K562 (cell line): Measurements from ENCODE around the gene CACNG8. TPM values are rescaled to one million over a fixed set of nuclear protein-coding genes. Genes with fewer than 3 reads are reported as not detected.

Source experiments
- BCOR ChIP-seq: fragments of 450-650 bp; IDR thresholded peaks from 2 replicates; pipeline ENCODE4 v1.6.1; 2016
- BRF1 ChIP-seq: IDR thresholded peaks from 3 replicates; pipeline ENCODE4 v1.6.1; 2011; ENCODE audit warnings: borderline replicate concordance, mild to moderate bottlenecking; ENCODE audit not compliant: insufficient read length; ENCODE audit errors: extremely low read depth
- ZNF253 ChIP-seq: fragments of 250-450 bp; sonication (Bioruptor Pico); conservative IDR thresholded peaks from 2 replicates; pipeline ENCODE4 v1.6.1; 2021; ENCODE audit warnings: mild to moderate bottlenecking
- polyA plus RNA-seq, 8 experiments: library from polyadenylated mRNA; depleted of rRNA in 4 of 8; stranded (reverse) in 5 of 8; unstranded in 3 of 8; fragments of >200 nt; fragmentation: Nextera tagmentation in 2 of 8; fragmentation: Illumina TruSeq in 1 of 8; extraction: Ambion mirVana in 2 of 8; extraction: Trizol in 1 of 8; gene quantifications; 2 replicates each; pipeline versions ENCODE4 v1.2.1 to v1.2.3, GENCODE V29; 2011 to 2014; ENCODE audit warnings: inconsistent platforms in 1 of 8, missing spikeins in 1 of 8
- total RNA-seq, 7 experiments: library from RNA; depleted of rRNA in 6 of 7; stranded (reverse); fragments of >200 nt in 6 of 7; fragmentation: Illumina TruSeq in 2 of 7; extraction: Trizol in 2 of 7; gene quantifications; 2 replicates each; pipeline versions ENCODE4 v1.2.1 to v1.2.3, GENCODE V29; 2011 to 2021; ENCODE audit warnings: low replicate concordance in 1 of 7
- TF ChIP-seq, protein P1 (sequence below): fragments of 200-600 bp; sonication (generic); IDR thresholded peaks from one replicate; pipeline ENCODE4 v1.6.1; 2012; ENCODE audit warnings: mild to moderate bottlenecking, low read depth, low read length, inconsistent platforms
- TF ChIP-seq, protein P2 (sequence below): fragments of 250-450 bp; sonication (Bioruptor Pico); IDR thresholded peaks from 2 replicates; pipeline ENCODE4 v1.5.0; 2021; ENCODE audit warnings: mild to moderate bottlenecking, moderate library complexity
- TF ChIP-seq, protein P3 (sequence below): fragments of 250-450 bp; sonication (Bioruptor Pico); IDR thresholded peaks from 2 replicates; pipeline ENCODE4 v1.8.0; 2022; ENCODE audit warnings: moderate library complexity, mild to moderate bottlenecking, inconsistent platforms
- TF ChIP-seq, protein P4 (sequence below), 2 experiments: IDR thresholded peaks; 2 replicates each; pipeline ENCODE4 v1.6.1; 2012; ENCODE audit warnings: improper control_type of control experiment in 2 of 2, low read depth in 2 of 2, low read length in 2 of 2, borderline replicate concordance in 1 of 2

The CACNG8 gene
- total and polyA plus RNA-seq, 9 of the 15 experiments (the other 6 are each of a cell fraction or from before 2014, with no cell fraction given), result 0.02 to 0.05 TPM; not detected in 7

DNA sequence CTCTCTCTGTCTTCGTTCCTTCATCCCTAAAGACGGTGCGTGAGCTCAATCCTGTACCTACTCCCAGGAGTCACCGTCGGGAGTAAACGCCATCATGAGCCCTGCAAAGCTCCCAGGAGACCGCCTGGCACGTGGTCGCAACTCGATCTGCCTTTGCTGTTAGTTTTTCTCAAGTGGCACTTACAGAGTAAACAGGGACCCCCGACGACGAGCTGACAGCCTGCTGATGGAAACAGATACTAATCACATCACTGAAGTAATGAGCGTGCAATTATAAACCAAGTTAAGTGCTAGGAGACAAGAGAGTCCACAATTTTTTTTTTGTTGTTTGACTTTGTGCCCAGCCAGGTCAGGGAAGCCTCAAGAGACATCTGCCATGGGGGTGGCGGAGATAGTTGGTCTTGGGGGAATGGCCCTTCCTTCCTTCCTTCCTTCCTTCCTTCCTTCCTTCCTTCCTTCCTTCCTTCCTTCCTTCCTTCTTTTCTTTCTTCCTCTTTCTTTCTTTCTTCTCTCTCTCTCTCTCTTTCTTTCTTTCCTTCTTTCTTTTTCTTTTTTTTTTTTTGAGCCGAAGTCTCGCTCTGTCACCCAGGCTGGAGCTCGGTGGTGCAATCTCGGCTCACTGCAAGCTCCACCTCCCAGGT lies 52.3 kb downstream of the CACNG8 start (continued):
- TF ChIP-seq, protein P1, sequence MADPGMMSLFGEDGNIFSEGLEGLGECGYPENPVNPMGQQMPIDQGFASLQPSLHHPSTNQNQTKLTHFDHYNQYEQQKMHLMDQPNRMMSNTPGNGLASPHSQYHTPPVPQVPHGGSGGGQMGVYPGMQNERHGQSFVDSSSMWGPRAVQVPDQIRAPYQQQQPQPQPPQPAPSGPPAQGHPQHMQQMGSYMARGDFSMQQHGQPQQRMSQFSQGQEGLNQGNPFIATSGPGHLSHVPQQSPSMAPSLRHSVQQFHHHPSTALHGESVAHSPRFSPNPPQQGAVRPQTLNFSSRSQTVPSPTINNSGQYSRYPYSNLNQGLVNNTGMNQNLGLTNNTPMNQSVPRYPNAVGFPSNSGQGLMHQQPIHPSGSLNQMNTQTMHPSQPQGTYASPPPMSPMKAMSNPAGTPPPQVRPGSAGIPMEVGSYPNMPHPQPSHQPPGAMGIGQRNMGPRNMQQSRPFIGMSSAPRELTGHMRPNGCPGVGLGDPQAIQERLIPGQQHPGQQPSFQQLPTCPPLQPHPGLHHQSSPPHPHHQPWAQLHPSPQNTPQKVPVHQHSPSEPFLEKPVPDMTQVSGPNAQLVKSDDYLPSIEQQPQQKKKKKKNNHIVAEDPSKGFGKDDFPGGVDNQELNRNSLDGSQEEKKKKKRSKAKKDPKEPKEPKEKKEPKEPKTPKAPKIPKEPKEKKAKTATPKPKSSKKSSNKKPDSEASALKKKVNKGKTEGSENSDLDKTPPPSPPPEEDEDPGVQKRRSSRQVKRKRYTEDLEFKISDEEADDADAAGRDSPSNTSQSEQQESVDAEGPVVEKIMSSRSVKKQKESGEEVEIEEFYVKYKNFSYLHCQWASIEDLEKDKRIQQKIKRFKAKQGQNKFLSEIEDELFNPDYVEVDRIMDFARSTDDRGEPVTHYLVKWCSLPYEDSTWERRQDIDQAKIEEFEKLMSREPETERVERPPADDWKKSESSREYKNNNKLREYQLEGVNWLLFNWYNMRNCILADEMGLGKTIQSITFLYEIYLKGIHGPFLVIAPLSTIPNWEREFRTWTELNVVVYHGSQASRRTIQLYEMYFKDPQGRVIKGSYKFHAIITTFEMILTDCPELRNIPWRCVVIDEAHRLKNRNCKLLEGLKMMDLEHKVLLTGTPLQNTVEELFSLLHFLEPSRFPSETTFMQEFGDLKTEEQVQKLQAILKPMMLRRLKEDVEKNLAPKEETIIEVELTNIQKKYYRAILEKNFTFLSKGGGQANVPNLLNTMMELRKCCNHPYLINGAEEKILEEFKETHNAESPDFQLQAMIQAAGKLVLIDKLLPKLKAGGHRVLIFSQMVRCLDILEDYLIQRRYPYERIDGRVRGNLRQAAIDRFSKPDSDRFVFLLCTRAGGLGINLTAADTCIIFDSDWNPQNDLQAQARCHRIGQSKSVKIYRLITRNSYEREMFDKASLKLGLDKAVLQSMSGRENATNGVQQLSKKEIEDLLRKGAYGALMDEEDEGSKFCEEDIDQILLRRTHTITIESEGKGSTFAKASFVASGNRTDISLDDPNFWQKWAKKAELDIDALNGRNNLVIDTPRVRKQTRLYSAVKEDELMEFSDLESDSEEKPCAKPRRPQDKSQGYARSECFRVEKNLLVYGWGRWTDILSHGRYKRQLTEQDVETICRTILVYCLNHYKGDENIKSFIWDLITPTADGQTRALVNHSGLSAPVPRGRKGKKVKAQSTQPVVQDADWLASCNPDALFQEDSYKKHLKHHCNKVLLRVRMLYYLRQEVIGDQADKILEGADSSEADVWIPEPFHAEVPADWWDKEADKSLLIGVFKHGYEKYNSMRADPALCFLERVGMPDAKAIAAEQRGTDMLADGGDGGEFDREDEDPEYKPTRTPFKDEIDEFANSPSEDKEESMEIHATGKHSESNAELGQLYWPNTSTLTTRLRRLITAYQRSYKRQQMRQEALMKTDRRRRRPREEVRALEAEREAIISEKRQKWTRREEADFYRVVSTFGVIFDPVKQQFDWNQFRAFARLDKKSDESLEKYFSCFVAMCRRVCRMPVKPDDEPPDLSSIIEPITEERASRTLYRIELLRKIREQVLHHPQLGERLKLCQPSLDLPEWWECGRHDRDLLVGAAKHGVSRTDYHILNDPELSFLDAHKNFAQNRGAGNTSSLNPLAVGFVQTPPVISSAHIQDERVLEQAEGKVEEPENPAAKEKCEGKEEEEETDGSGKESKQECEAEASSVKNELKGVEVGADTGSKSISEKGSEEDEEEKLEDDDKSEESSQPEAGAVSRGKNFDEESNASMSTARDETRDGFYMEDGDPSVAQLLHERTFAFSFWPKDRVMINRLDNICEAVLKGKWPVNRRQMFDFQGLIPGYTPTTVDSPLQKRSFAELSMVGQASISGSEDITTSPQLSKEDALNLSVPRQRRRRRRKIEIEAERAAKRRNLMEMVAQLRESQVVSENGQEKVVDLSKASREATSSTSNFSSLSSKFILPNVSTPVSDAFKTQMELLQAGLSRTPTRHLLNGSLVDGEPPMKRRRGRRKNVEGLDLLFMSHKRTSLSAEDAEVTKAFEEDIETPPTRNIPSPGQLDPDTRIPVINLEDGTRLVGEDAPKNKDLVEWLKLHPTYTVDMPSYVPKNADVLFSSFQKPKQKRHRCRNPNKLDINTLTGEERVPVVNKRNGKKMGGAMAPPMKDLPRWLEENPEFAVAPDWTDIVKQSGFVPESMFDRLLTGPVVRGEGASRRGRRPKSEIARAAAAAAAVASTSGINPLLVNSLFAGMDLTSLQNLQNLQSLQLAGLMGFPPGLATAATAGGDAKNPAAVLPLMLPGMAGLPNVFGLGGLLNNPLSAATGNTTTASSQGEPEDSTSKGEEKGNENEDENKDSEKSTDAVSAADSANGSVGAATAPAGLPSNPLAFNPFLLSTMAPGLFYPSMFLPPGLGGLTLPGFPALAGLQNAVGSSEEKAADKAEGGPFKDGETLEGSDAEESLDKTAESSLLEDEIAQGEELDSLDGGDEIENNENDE, result no peak
- no peak for TF ChIP-seq BCOR
- TF ChIP-seq BRF1, result no peak
- no peak for TF ChIP-seq ZNF253 (CRISPR knock-in tag)
- TF ChIP-seq, protein P2, sequence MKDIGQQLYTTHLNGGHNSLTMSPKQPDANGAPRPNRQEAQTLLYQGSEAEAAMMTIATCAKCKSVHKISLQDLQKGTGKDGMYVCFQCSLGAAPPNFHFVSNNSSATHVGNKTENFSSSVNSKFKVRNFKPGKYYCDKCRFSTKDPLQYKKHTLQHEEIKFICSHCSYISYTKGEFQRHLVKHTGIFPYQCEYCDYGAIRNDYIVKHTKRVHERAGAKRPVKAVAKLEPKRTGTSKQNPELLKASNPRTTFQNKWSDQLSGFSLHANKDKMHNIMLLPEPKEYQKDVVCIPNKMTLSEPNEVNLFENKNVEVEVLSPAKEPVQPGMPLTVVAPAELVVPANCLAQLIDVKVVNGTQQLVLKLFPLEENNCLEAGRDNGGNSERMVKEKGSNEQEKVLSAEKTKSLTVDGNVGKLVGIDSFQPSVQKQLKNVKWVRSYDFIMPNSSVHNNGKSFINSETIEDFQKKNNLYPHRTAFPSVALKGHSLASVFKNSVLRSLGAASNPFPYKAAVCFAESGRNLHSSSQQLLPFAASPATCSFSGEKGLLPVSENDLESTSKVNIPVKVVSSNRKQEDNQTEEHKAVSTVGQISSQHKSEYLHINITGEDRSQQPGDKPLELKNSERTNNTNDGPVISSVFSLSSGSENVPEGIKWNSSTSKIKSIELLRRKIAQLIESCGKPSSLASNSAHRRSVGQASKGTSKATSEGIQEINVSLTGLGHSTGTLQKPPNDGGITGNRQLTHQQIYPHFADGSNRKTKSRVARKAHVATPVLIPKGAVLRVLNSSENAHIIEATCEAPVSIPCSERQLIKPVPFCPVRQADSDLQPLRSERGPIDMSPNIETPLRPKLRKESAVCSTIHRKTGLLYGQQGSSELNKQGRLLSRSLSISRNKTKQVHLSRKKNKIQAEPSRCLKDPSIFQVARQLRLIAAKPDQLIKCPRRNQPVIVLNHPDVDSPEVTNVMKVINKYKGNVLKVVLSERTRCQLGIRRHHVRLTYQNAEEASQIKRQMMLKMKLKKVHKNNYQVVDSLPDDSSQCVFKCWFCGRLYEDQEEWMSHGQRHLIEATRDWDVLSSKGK (CRISPR knock-in tag), result no peak
- TF ChIP-seq, protein P3, sequence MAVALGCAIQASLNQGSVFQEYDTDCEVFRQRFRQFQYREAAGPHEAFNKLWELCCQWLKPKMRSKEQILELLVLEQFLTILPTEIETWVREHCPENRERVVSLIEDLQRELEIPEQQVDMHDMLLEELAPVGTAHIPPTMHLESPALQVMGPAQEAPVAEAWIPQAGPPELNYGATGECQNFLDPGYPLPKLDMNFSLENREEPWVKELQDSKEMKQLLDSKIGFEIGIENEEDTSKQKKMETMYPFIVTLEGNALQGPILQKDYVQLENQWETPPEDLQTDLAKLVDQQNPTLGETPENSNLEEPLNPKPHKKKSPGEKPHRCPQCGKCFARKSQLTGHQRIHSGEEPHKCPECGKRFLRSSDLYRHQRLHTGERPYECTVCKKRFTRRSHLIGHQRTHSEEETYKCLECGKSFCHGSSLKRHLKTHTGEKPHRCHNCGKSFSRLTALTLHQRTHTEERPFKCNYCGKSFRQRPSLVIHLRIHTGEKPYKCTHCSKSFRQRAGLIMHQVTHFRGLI (CRISPR knock-in tag), result no peak
- TF ChIP-seq, protein P4, sequence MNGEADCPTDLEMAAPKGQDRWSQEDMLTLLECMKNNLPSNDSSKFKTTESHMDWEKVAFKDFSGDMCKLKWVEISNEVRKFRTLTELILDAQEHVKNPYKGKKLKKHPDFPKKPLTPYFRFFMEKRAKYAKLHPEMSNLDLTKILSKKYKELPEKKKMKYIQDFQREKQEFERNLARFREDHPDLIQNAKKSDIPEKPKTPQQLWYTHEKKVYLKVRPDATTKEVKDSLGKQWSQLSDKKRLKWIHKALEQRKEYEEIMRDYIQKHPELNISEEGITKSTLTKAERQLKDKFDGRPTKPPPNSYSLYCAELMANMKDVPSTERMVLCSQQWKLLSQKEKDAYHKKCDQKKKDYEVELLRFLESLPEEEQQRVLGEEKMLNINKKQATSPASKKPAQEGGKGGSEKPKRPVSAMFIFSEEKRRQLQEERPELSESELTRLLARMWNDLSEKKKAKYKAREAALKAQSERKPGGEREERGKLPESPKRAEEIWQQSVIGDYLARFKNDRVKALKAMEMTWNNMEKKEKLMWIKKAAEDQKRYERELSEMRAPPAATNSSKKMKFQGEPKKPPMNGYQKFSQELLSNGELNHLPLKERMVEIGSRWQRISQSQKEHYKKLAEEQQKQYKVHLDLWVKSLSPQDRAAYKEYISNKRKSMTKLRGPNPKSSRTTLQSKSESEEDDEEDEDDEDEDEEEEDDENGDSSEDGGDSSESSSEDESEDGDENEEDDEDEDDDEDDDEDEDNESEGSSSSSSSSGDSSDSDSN (IDR thresholded peaks at IDR 0.05; ENCODE audit: borderline replicate concordance in 1 of 2, low read depth in 2 of 2, low read length in 2 of 2), result no peak
